Ishikawa (cell line): Measurements from ENCODE around the gene DND1.

Experiments
- CEBPB ChIP-seq: IDR thresholded peaks from 2 replicates; pipeline ENCODE4 v1.6.1; 2012
- CREB1 ChIP-seq: IDR thresholded peaks from 2 replicates; pipeline ENCODE4 v1.6.1; 2012; ENCODE audit warnings: low read depth
- EGR1 ChIP-seq: IDR thresholded peaks from 2 replicates; pipeline ENCODE4 v1.6.1; 2012
- EP300 ChIP-seq: IDR thresholded peaks from 2 replicates; pipeline ENCODE4 v1.6.1; 2012; ENCODE audit warnings: borderline replicate concordance
- RAD21 ChIP-seq: IDR thresholded peaks from 2 replicates; pipeline ENCODE4 v1.6.1; 2012; ENCODE audit warnings: low read depth
- TAF1 ChIP-seq: IDR thresholded peaks from 2 replicates; pipeline ENCODE4 v1.6.1; 2012; ENCODE audit warnings: low read depth, mild to moderate bottlenecking
- TF ChIP-seq, protein P1 (sequence below): IDR thresholded peaks from 2 replicates; pipeline ENCODE4 v1.6.1; 2012; ENCODE audit warnings: low read depth, mild to moderate bottlenecking
- TF ChIP-seq, protein P2 (sequence below): IDR thresholded peaks from 2 replicates; pipeline ENCODE4 v1.6.1; 2012

DNA sequence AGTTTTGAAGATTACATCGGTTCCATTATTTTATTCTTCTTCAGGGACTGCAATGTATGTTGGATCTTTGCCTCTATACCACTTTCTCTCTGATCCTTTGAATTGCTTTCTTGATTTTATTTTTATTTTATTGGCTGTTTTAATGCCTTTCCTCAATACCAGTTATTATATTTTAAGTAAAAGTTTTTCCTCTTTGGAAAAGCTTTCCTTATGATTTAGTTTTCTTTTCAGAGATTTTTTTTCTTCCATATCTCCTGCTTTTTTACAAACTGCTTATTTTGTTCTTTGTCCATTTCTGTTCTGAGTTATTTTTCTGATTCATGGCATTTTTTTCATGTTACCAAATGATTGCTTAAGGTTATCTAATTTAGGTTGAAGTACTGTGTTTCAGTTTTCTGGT lies 38.4 kb upstream of the DND1 start:
- TF ChIP-seq, protein P1, sequence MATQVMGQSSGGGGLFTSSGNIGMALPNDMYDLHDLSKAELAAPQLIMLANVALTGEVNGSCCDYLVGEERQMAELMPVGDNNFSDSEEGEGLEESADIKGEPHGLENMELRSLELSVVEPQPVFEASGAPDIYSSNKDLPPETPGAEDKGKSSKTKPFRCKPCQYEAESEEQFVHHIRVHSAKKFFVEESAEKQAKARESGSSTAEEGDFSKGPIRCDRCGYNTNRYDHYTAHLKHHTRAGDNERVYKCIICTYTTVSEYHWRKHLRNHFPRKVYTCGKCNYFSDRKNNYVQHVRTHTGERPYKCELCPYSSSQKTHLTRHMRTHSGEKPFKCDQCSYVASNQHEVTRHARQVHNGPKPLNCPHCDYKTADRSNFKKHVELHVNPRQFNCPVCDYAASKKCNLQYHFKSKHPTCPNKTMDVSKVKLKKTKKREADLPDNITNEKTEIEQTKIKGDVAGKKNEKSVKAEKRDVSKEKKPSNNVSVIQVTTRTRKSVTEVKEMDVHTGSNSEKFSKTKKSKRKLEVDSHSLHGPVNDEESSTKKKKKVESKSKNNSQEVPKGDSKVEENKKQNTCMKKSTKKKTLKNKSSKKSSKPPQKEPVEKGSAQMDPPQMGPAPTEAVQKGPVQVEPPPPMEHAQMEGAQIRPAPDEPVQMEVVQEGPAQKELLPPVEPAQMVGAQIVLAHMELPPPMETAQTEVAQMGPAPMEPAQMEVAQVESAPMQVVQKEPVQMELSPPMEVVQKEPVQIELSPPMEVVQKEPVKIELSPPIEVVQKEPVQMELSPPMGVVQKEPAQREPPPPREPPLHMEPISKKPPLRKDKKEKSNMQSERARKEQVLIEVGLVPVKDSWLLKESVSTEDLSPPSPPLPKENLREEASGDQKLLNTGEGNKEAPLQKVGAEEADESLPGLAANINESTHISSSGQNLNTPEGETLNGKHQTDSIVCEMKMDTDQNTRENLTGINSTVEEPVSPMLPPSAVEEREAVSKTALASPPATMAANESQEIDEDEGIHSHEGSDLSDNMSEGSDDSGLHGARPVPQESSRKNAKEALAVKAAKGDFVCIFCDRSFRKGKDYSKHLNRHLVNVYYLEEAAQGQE: no peak
- TF ChIP-seq, protein P2, sequence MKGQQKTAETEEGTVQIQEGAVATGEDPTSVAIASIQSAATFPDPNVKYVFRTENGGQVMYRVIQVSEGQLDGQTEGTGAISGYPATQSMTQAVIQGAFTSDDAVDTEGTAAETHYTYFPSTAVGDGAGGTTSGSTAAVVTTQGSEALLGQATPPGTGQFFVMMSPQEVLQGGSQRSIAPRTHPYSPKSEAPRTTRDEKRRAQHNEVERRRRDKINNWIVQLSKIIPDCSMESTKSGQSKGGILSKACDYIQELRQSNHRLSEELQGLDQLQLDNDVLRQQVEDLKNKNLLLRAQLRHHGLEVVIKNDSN: no peak
- TF ChIP-seq TAF1 (no peak), EGR1 (no peak), EP300 (no peak), RAD21 (no peak), CREB1 (no peak), CEBPB (no peak)
